C1 segment of cervical spinal cord (tissue), 14 donors: ENCODE data around the gene SLC44A5.

Source experiments
- DNase-seq, 14 donors: peaks; one replicate each; lab custom pipeline; 2025; lab: John Stamatoyannopoulos, UW

SLC44A5 gene

DNA sequence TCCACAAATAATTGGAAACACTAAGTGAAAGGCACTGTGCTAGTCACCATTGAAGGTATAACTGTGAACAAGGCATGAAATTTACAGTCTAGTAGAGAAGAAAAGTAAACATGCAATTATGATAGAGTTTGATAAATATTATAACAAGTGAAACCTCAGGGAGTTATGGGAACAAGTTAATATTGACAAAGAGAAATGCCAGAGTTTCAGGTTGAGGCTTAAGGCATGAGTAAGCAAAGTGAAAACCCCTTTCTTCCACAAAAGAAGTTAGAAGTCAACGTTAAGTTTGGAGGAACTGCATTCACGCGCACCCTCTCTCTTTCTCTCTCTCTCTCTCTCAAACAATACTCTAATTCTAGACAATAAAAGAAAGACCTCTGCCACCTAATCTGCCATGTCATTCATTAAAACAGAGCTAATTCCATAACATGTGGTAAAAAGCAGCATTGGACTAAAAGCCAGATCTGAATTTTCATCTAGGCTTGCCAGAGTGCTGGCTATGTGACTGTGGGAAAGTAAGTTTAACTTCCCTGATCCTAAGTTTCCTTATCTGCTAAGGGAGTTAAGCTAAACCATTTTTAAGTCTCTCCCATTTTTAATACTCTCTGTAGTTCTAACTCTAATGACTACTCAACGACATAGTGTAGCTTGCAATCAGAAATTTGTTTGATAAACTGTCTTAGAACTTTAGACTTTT is 22.0 kb downstream of the SLC44A5 start:
- DNase-seq: no peak

- DNase-seq: no peak
Measured at GRCh38 chr1:75587692-75588091, 23.2 kb downstream of the SLC44A5 start.

GRCh38 chr1:75583282-75583681 is 27.6 kb downstream of the SLC44A5 start:
- no peak for DNase-seq

- DNase-seq: no peak
Measured at GRCh38 chr1:75582725-75583261, 28.1 kb downstream of the SLC44A5 start.

GRCh38 chr1:75579046-75579445 is 31.9 kb downstream of the SLC44A5 start:
- DNase-seq: no peak

- DNase-seq: no peak
Measured at GRCh38 chr1:75575837-75576236, 35.1 kb downstream of the SLC44A5 start.

DNA sequence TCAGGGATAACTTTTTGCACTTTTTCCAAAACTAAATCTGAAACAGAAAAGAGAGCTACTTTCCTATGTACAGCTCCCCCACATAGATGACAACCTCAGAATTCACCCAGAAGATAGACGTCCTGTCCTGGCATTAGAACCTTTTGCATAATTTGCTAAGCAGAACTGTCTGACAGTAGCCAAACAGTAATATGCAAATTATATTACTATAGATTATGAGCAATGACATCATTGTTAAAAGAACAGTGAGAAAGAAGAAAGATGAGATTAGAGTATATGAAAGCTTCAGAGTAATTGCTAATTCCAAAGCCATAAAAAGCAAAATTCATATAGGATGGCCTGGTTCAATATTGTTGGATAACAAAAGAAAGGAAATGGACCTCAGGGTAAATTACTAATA is 43.7 kb downstream of the SLC44A5 start:
- DNase-seq: no peak

DNA sequence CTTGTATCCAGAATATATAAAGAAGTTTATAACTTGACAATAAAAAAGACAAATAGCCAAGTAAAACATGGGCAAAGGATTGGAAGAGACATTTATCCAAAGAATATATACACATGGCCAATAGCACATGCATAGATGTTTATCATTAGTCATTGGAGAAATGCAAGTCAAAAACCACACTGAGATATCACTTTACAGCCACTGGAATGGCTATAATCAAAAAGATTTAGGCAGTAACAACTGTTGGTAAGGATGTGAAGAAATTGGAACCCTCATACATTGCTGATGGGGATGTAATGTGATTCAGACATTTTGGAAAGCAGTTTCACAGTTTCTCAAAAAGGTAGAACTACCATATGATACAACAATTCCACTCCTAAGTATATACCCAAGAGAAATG is 51.1 kb downstream of the SLC44A5 start:
- DNase-seq: no peak

DNA sequence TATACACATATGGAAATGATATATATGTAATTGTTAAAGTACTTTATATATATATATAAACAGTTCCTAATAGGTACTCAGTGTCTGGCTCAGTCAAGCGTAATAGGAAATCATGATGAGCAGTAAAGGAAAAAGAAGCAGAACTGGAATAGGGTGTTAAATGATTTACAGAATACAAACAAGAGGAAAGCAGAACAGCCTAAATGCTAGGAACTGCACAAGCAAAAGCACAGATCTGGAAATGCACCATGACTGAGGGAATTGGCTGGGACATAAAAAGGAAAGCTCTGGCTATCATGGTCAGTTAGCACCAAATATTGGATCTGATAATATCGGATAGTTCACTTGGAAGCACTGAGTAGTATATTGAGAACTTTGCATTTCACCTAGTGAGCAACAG is 51.8 kb downstream of the SLC44A5 start:
- DNase-seq: no peak

GRCh38 chr1:75554870-75555269 is 56.0 kb downstream of the SLC44A5 start:
- no peak for DNase-seq

DNA sequence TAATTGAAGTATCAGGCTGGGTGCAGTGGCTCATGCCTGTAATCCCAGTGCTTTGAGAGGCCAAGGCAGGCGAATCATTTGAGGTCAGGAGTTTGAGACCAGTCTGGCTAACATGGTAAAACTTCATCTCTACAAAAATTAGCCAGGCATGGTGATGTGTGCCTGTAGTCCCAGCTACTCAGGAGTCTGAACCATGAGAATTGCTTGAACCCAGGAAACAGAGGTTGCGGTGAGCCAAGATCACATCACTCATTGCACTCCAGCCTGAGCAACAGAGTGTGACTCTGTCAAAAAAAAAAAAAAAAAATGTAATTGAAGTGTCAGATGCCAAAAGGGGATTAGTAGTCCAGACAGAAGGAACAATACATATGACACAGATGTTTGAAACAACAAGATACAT is 56.7 kb downstream of the SLC44A5 start:
- DNase-seq: no peak

GRCh38 chr1:75550559-75550958 is 60.4 kb downstream of the SLC44A5 start:
- no peak for DNase-seq

DNA sequence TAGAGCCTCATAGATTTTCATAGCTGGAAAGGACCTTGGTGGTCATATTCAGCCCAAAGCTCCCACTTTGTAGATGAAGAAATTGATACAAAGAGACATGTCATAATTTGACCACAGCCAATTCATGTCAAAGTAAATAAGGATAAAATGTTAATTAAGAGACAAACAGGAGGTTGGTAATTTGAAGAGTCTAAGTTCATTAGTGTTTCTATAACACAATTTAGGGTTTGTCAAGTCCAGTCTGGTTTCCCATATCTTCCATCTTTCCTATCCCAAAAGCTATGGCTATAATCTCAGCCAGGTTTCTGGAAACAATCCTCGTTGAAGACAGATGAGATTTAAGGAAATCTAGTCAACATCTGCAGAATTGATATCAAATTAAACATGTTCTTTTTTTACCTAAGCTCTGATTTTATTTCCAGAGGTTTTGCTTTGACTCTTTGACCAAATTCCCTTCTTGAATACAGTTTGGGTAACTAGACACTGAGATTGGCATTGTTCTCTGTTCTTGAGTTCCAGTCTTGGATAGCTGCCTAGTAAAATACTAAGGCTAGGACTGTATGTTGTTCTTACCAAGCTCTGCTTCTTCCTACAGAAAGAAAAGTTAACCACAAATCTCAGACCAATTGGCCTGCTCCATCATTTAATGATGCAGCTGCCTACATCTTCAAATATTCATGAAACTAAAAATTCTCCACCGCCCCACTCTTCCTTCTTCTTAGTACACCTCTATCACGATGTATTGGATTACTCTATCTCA is 62.0 kb downstream of the SLC44A5 start:
- DNase-seq: no peak

DNA sequence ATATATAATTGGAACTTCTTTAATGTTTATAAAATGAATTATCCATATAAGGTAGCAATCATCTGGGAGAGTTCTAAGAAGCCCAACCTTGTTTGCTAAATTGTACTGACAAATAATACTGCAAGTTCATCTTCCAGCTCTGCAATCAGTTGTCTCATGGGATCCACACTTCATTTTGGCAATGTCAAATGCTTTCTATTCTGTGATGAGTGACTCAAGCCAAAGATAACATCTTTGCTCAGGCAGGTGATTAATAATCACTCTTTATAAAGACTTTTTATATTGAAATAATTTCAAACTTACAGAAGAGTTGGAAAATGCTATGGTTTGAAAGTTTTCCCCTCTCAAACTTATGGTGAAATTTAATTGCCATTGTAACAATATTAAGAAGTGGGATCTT is 67.2 kb downstream of the SLC44A5 start:
- no peak for DNase-seq

- no peak for DNase-seq
Measured at GRCh38 chr1:75542818-75543570, 67.9 kb downstream of the SLC44A5 start.

- no peak for DNase-seq
Measured at GRCh38 chr1:75539230-75540116, 71.4 kb downstream of the SLC44A5 start.

DNA sequence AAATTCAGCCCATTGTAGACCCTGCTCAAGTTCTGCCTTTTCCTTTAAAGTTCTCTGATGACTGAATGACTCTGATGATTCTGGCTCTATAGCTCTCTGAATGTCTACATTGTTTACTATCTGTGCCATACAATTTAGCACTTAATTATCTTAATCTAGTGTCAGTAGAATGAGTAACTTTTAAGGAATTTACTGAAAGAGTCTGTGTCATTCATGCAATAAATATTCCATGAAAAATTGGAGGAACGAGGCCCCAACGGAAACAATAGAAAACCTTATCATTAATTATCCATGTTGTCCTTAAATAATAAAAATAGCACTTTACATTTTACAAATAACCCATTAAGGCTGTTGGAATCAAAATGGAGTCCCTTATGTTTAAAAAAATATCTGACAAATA is 77.8 kb downstream of the SLC44A5 start:
- DNase-seq: no peak

- no peak for DNase-seq
Measured at GRCh38 chr1:75531570-75531969, 79.3 kb downstream of the SLC44A5 start.

- no peak for DNase-seq
Measured at GRCh38 chr1:75529488-75529887, 81.4 kb downstream of the SLC44A5 start.

GRCh38 chr1:75528001-75528400 is 82.9 kb downstream of the SLC44A5 start:
- no peak for DNase-seq

GRCh38 chr1:75522389-75522788 is 88.5 kb downstream of the SLC44A5 start:
- DNase-seq: no peak
